Bronchial epithelial cell (primary cell): Measurements from ENCODE around the gene AGFG1. TPM values are rescaled to one million over a fixed set of nuclear protein-coding genes. Genes with fewer than 3 reads are reported as not detected.
A peak's percentile ranks its signal among the peaks of the same experiment; 100 is the strongest.

Source experiments
- DNase-seq: peaks from one replicate; pipeline ENCODE4 v3.0.0-alpha.2; 2010; ENCODE audit warnings: low read depth
- FAIRE-seq: peaks from 2 replicates; lab custom pipeline; 2011; peaks lifted over from hg19 to GRCh38; lab: Jason Lieb, UNC
- H3K27me3 ChIP-seq: 2 replicates; pipeline ENCODE4 v1.5.1; 2011; ENCODE audit warnings: low read length; ENCODE audit not compliant: control insufficient read depth, insufficient read depth
- H3K36me3 ChIP-seq: 2 replicates; pipeline ENCODE4 v1.5.1; 2011; ENCODE audit warnings: low read length; ENCODE audit not compliant: control insufficient read depth, insufficient read depth
- H3K4me3 ChIP-seq: 2 replicates; pipeline ENCODE4 v1.5.1; 2011; ENCODE audit warnings: mild to moderate bottlenecking, low read depth, low read length, control low read depth
- total RNA-seq: library from RNA; depleted of rRNA; stranded (reverse); fragments of >200 nt; gene quantifications from 2 replicates; pipeline ENCODE4 v1.2.1, GENCODE V29; 2014
- TF ChIP-seq, protein P1 (sequence below): IDR thresholded peaks from 2 replicates; pipeline ENCODE4 v1.5.1; 2011; ENCODE audit warnings: mild to moderate bottlenecking, moderate library complexity, low read length, control low read depth, inconsistent platforms; ENCODE audit not compliant: insufficient read depth, severe bottlenecking

The AGFG1 gene
- total RNA-seq, 1 donor from 2014 or later, result 54.8 TPM

DNA sequence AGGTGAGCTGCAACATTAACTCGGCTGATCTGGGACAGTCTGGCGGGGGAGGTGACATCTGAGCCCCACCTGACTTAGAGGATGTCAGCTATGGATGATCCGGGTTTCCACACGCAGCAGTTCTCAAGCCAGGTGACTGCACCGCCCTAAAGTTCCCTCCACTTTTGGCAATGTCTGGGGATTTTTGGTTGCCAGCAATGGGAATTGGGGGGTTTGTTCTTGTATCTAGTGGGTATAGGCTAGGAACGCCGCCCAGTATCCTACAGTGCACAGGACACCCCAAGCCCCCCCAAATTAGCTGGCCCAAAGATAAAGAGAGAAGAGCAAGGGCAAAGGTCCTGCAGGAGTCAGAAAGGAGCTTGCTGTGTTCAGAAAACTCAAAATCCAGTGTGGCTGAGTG is 544 bp upstream of the AGFG1 start:
- Histone ChIP-seq H3K4me3 (no peak overlapping the region), H3K36me3 (no peaks in the 10 kb centered on the region), H3K27me3 (no peaks in the 10 kb centered on the region)
- TF ChIP-seq, protein P1, sequence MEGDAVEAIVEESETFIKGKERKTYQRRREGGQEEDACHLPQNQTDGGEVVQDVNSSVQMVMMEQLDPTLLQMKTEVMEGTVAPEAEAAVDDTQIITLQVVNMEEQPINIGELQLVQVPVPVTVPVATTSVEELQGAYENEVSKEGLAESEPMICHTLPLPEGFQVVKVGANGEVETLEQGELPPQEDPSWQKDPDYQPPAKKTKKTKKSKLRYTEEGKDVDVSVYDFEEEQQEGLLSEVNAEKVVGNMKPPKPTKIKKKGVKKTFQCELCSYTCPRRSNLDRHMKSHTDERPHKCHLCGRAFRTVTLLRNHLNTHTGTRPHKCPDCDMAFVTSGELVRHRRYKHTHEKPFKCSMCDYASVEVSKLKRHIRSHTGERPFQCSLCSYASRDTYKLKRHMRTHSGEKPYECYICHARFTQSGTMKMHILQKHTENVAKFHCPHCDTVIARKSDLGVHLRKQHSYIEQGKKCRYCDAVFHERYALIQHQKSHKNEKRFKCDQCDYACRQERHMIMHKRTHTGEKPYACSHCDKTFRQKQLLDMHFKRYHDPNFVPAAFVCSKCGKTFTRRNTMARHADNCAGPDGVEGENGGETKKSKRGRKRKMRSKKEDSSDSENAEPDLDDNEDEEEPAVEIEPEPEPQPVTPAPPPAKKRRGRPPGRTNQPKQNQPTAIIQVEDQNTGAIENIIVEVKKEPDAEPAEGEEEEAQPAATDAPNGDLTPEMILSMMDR, result no peak
- no peak for DNase-seq
- no peak for FAIRE-seq

GRCh38 chr2:227472265-227473121 is 537 bp downstream of the AGFG1 start:
- Histone ChIP-seq H3K36me3 (no peaks in the 10 kb centered on the region), H3K4me3 (peak overlapping the region; percentile 91), H3K27me3 (no peaks in the 10 kb centered on the region)
- FAIRE-seq (no peak), DNase-seq (no peak)
- TF ChIP-seq, protein P1, result no peak

GRCh38 chr2:227473122-227473461 is 1.1 kb downstream of the AGFG1 start:
- TF ChIP-seq, protein P1, result no peak
- no peaks in the 10 kb centered on the region for H3K27me3 ChIP-seq
- FAIRE-seq, result no peak
- no peak for DNase-seq
- H3K36me3 ChIP-seq, result no peaks in the 10 kb centered on the region
- peak overlapping the region; percentile 91 for H3K4me3 ChIP-seq

DNA sequence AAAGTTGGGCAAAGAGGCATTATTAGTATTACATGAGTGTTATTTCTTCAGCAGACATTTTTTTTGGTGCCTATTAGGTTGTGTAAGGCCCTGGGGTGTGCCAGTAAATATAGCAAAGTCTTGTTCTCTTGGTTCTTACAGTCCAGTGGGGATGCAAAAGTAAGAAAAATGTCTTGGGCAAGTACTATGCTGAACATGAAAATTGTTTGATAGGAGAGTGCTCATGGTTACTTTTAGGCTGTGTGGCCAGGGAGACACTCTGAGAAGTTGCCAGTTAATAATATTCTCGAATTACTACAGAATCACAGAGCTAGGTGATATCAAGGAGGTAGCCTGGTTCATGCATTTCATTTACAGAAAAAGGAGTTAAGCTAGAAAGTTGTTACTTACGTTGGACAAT is 1.9 kb downstream of the AGFG1 start:
- Histone ChIP-seq H3K27me3 (no peaks in the 10 kb centered on the region), H3K4me3 (peak overlapping the region; percentile 91), H3K36me3 (no peaks in the 10 kb centered on the region)
- no peak for FAIRE-seq
- no peak for DNase-seq
- TF ChIP-seq, protein P1, result no peak

- Histone ChIP-seq H3K4me3 (no peak overlapping the region), H3K27me3 (no peaks in the 10 kb centered on the region), H3K36me3 (no peaks in the 10 kb centered on the region)
- DNase-seq, result peak; percentile 69
- FAIRE-seq, result no peak
- TF ChIP-seq, protein P1, result no peak
These were observed 2.5 kb downstream of the AGFG1 start for GRCh38 chr2:227474410-227474809.
